Endothelial cell (in vitro differentiated cells): ENCODE measurements around the gene PMM2. TPM values are rescaled to one million over a fixed set of nuclear protein-coding genes. Genes with fewer than 3 reads are reported as not detected.
"Not testable (repeated sequence)": the region's sequence is repeated elsewhere in the genome, so short reads cannot be mapped to it uniquely, and the experiment has no call there.

Experiments used
- DNase-seq: peaks from one replicate; pipeline ENCODE4 v3.0.0; 2021; ENCODE audit warnings: low spot score
- H3K27ac Mint-ChIP-seq: one replicate; pipeline ENCODE4 v1.8.0; 2021; ENCODE audit warnings: mixed read lengths, inconsistent platforms; ENCODE audit not compliant: unreplicated experiment
- H3K27me3 Mint-ChIP-seq: one replicate; pipeline ENCODE4 v1.8.0; 2021; ENCODE audit warnings: mild to moderate bottlenecking, moderate library complexity, mixed read lengths, inconsistent platforms; ENCODE audit not compliant: unreplicated experiment
- H3K36me3 Mint-ChIP-seq: one replicate; pipeline ENCODE4 v1.8.0; 2021; ENCODE audit warnings: mild to moderate bottlenecking, low read depth, mixed read lengths, inconsistent platforms; ENCODE audit not compliant: unreplicated experiment
- H3K4me1 Mint-ChIP-seq: one replicate; pipeline ENCODE4 v1.8.0; 2021; ENCODE audit warnings: mild to moderate bottlenecking, mixed read lengths, inconsistent platforms; ENCODE audit not compliant: unreplicated experiment
- H3K4me3 Mint-ChIP-seq: one replicate; pipeline ENCODE4 v1.8.0; 2021; ENCODE audit warnings: mild to moderate bottlenecking, mixed read lengths, inconsistent platforms; ENCODE audit not compliant: unreplicated experiment
- H3K9me3 Mint-ChIP-seq: one replicate; pipeline ENCODE4 v1.8.0; 2021; ENCODE audit warnings: mixed read lengths, inconsistent platforms; ENCODE audit not compliant: unreplicated experiment
- CTCF ChIP-seq: fragments of 200-600 bp; sonication (generic); IDR thresholded peaks from one replicate; pipeline ENCODE4 v1.5.0; 2021; ENCODE audit warnings: antibody characterized with exemption; ENCODE audit not compliant: unreplicated experiment
- total RNA-seq: library from RNA; stranded (reverse); fragmentation: NEBNext Ultra II Directional; extraction: Animal tissue kit (Norgen Biotek cat#: 25700); gene quantifications from one replicate; pipeline ENCODE4 v1.2.1, GENCODE V29; 2021; ENCODE audit not compliant: unreplicated experiment

The PMM2 gene
- total RNA-seq, 1 donor from 2014 or later, result 19.3 TPM

DNA sequence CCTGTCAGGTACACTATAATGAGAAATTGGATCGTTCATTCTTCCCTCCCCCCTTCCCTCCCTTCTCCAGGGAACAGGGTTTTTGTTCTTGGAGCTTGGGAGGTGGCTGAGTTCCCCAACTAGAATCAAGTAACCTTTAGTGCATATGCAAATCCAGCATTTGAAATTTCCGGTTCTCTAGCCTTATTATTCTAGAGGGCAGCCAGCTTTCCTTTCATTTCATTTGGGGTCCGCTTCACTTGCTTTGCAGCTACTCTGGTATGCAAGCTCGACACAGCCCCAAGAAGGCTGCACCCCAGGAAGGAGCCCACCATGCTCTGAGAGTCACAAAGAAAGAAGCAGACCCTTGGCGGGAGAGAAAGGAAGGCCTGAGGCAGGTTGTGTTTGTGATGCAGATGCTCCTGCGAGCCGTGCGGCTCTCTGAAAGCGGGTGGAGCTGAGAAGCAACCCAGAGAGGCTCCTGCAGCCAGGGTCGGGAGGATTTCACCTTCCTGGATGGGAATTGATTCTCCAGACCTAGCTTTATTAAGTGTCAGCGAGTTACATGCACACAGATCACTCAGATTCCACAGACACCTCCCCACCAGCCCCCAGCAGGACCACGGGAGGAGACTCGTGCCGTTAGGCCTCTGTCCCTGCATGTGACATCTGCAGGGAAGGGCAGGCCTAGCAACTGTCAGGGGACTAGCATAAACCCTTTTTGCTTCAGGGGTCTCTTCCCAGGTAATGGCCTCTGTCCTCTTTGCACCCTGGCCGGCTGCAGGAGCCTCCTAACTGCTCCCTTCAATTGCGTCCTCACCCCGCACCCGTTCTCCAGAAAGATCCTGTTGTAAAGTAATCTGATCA, 34.5 kb downstream of the PMM2 start:
- TF ChIP-seq CTCF, result no peak
- no peak overlapping the region for H3K27ac Mint-ChIP-seq
- no peaks in the 10 kb centered on the region for H3K9me3 Mint-ChIP-seq
- peaks cover 11% of the 10 kb centered on the region for H3K36me3 Mint-ChIP-seq
- no peak for DNase-seq
- peaks cover 7% of the 10 kb centered on the region for H3K4me1 Mint-ChIP-seq
- H3K27me3 Mint-ChIP-seq, result peaks cover 6% of the 10 kb centered on the region
- H3K4me3 Mint-ChIP-seq, result no peak overlapping the region

DNA sequence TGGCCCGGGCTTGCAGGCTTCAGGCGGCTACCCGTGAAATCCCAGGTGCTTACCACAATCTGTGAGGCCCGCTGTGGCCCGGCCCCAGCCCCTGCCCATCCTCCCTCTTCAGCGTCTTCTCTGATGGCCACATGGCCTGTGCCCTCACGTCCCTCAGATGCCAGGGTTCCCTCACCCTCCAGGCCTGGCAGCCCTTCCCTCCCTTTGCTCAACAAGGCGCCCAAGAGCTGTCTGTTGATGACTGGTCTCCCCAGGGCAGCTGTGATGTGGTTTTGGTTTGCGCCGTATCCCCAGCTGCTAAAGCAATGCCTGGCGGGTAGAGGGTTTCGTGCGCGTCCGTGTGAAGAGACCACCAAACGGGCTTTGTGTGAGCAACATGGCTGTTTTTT, 35.1 kb downstream of the PMM2 start:
- peak overlapping the region; percentile 44 for H3K4me3 Mint-ChIP-seq
- DNase-seq, result no peak
- peaks cover 7% of the 10 kb centered on the region for H3K4me1 Mint-ChIP-seq
- peaks cover 6% of the 10 kb centered on the region for H3K27me3 Mint-ChIP-seq
- TF ChIP-seq CTCF, result no peak
- no peak overlapping the region for H3K27ac Mint-ChIP-seq
- peaks cover 11% of the 10 kb centered on the region for H3K36me3 Mint-ChIP-seq
- no peaks in the 10 kb centered on the region for H3K9me3 Mint-ChIP-seq

DNA sequence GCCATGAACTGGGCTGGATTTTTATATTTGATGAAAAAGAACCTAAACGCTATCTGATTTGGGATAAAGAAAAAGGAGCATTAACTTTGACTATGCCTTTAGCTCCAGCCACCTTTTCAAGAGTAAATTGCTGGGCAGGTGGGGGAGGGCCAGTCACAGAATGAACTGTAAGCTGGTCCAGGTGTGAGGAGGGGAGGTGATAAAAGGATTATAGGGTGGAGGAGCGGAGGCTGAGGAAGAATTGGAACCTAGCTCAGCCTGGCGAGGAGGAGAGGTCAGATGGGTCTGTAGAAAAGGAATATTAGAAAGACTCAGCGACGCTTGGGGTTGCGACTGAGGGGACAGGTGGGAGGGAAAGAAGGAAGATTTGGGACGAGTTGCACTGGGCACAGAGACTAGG, 39.2 kb downstream of the PMM2 start:
- H3K27me3 Mint-ChIP-seq, H3K4me1 Mint-ChIP-seq, H3K36me3 Mint-ChIP-seq, DNase-seq, H3K9me3 Mint-ChIP-seq, H3K27ac Mint-ChIP-seq, H3K4me3 Mint-ChIP-seq: not testable (repeated sequence)

- H3K4me1 Mint-ChIP-seq, H3K27ac Mint-ChIP-seq, H3K4me3 Mint-ChIP-seq, H3K36me3 Mint-ChIP-seq, H3K9me3 Mint-ChIP-seq, H3K27me3 Mint-ChIP-seq, DNase-seq: not testable (repeated sequence)
Observed at GRCh38 chr16:8837594-8837993, 40.0 kb downstream of the PMM2 start.

GRCh38 chr16:8842016-8842415, 44.4 kb downstream of the PMM2 start:
- not testable (repeated sequence) for H3K9me3 Mint-ChIP-seq, H3K36me3 Mint-ChIP-seq, H3K4me3 Mint-ChIP-seq, H3K4me1 Mint-ChIP-seq, DNase-seq, H3K27ac Mint-ChIP-seq, H3K27me3 Mint-ChIP-seq

- not testable (repeated sequence) for H3K4me1 Mint-ChIP-seq, H3K9me3 Mint-ChIP-seq, H3K4me3 Mint-ChIP-seq, H3K27me3 Mint-ChIP-seq, DNase-seq, H3K27ac Mint-ChIP-seq, H3K36me3 Mint-ChIP-seq
Observed at GRCh38 chr16:8843296-8843695, 45.7 kb downstream of the PMM2 start.

DNA sequence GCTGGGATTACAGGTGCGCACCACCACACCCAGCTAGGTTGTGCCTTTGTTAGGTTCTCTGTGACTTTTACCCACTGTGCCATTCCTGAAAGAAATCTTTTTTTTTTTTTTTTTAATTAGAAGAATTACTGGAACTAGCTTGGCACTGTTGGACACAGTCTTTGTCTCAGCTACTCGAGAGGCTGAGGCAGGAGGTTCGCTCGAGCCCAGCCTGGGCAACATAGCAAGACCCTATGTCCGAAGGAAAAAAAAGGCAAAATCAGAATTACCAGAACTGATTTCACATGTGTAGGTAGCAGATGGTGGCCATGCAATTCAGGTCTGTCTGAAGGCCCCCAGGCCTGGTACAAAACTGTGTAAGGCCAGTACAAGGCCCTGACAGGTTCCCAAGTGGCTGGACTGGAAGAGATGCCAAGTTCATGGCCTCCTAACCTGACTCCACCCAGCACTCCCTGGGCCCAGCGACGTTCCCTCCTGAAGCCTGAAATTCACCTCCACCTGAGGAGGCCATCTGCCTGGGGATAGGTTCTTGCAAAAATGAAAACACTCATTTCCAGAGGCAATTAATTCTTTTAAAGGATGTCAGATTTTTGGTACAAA, 48.2 kb downstream of the PMM2 start:
- H3K4me3 Mint-ChIP-seq, result no peak overlapping the region
- H3K27me3 Mint-ChIP-seq, result peaks cover 15% of the 10 kb centered on the region
- H3K4me1 Mint-ChIP-seq, result peaks cover 10% of the 10 kb centered on the region
- H3K27ac Mint-ChIP-seq, result no peak overlapping the region
- no peak for DNase-seq
- peaks cover 12% of the 10 kb centered on the region for H3K36me3 Mint-ChIP-seq
- no peaks in the 10 kb centered on the region for H3K9me3 Mint-ChIP-seq
- no peak for TF ChIP-seq CTCF
